ENCODE data around the gene IL20.

The IL20 gene

DNA sequence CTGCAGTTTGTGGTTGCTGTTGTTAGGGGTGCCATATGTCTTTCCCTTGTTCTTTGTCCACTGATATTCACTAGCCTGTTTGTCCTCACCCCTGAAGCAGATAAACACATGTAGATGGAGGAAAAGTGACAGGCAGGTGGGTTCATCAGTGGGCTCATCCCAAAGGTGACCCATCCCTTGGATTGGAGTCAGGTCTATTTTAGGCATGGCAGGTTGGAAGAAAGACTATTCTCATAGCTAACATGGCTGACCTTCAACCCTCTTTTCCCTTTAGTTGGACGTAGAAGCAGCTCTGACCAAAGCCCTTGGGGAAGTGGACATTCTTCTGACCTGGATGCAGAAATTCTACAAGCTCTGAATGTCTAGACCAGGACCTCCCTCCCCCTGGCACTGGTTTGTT is 37.3 kb downstream of the IL20 start:
- no peak for DNase-seq (ENCODE audit: low read depth in 2 of 2)

DNA sequence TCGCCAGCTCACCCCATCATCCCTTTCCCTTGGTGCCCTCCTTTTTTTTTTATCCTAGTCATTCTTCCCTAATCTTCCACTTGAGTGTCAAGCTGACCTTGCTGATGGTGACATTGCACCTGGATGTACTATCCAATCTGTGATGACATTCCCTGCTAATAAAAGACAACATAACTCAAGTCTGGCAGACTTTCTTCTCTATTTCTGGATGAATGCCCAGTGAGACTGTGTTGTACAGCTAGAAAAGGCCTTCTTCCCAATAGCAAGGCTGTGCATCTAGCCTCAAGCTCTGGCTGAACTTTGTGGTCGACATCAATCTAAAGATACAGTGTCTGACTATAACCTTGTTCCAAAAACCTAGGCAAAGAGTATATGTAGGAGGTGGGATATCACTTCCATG is 38.3 kb downstream of the IL20 start:
- DNase-seq (ENCODE audit: low read depth in 2 of 2), result no peak

GRCh38 chr1:206904423-206905142 is 39.2 kb downstream of the IL20 start:
- DNase-seq (ENCODE audit: low read depth in 2 of 2), result no peak

DNA sequence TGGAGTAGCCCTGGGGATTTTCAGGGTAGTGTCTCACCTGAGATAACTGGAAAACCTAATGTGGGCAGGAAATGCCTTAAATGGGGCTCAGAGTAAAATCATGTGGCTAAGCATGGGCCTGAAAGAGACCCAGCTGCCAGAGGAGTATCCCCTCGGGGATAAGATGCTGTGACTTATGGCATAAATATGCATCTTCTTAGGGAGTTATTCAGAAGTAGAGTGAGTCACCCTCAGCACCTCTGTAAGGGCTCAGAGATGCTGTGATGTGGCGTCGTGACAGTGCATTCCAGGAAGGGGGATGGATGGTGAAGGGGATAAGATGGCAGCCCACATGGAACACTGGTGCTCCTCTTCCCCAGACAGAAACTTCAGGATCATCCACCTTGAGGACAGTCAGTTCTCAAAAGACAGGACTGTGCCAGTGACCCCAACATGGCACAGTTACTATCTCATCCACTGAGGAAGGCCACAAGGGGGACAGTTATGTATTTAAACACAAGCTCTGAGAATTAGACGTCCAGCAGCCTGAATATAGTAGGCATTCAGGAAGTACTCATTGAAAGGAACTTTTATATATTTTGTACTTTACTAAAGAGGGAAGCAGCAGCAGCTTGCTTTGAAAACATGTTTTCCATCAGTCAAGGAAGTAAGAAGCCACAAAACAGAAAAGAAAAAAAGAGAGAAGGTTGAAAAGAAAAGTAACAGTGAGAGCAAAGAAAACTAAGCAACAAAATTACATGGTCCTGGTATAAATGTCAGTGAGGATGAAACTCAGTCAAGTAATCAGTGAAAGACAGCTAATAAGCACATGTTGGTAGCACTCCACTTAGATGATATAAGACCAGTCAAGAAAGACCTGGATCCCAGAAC is 40.1 kb downstream of the IL20 start:
- peak in 1 of 2 donors; percentile 24 for DNase-seq (ENCODE audit: low read depth in 2 of 2)

DNA sequence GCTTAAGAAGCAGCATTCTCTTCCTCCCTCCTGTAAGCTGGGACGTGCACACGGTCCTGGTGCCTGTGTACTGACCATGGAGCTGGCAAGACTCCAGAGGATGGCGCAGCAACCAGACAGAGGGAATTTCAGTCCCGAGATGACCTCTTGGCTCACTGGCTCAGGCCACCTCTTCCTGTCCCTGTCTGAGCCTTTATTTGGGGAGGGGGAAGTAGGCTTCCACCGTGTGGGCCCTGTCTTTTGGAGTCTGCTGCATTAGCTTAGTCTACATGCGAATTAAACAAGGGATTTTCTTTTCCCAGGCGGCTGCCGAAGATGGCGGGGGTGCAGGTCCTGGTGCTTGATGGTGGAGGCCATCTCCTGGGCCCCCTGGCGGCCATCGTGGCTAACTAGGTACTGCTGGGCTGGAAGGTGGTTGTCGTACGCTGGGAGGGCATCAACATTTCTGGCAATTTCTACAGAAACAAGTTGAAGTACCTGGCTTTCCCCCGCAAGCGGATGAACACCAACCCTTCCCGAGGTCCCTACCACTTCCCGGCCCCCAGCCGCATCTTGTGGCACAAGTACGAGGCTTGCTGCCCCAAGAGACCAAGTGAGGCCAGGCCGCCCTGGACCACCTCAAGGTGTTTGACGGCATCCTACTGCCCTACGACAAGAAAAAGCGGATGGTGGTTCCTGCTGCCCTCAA is 42.0 kb downstream of the IL20 start:
- DNase-seq (ENCODE audit: low read depth in 2 of 2), result no peak

GRCh38 chr1:206908038-206908437 is 42.6 kb downstream of the IL20 start:
- DNase-seq (ENCODE audit: low read depth in 2 of 2), result no peak

DNA sequence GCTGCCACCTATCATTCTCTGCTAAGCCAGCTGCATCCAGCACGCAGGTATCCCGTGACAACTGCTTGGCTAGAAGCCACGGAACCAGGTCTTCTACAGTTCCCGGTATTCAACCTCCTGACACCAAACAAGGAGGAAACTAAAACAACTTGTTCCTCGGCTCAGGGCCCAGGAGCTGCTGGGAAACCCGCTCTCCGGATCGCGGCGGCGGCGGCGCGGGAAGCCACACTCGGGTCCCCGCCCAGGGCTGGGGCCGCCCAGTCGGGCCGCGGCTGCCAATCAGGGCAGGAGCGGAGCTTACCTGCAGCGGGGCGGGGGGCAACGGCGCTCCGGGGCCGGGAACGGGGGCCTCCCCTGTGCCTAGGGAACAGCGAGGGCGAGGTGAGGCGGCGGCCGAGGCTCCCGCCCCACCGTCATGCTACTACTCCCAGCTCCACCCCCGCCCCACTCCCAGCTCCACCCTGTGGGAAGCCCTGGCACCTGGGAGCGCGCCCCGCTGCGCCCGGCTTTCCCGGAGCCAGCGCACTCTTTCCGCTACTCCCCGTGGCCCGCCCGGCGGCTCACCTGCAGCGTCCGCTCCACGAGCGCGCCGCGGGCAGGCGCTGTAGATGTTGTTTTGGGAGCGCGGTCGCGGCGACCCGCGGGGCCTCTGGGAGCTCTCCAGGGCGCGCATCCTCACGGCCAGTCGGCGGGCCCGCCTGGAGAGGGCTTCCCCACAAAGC is 43.9 kb downstream of the IL20 start:
- no peak for DNase-seq (ENCODE audit: low read depth in 2 of 2)

DNA sequence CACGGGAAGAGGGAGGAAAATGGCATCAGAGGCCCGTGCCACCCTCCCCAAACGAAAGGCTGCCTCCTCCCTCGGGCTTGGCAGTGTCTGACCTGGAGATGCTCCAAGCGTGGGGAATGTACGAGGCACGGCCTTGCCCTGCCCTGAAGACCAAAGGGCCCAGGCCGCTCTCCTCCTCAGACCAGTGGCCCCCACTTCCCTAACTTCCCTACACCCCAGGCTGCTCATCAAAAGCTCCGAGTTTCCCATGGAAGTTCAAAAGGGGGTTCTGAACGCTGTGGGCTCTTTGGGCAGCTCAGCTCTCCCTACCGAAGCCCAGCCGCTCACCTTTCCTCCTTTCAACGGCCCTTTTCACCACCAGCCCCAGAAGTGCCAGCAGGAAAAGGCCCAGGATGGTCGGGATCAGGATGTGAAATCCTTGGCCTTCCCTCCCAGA is 44.5 kb downstream of the IL20 start:
- no peak for DNase-seq (ENCODE audit: low read depth in 2 of 2)

DNA sequence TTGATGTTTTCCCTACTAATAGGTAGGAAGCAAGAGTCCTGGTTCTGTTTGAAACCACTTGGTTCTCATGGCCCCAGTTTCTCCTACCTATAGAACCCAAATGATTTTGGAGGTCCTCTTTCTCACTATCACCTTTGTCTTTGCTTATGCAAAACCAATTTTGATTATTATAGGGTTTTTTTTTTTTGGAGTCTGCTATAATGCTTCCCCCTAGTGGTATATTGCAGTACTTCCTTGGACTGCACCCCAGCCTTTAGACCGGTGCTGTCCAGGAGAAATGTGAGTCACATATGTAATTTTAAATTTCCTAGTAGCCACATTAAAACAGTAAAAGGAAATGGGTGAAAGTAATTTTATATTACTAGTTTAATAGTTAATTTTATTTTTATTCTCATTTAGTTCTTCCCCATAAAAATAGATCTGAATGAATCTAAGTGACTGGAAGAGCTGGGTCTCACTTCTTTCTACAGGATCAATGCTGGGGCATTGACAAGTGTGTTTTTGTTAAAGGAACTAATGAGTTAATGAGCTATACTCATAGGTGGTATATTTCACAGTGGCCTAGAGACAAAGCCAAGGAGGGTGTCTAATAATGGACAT is 45.7 kb downstream of the IL20 start:
- DNase-seq (ENCODE audit: low read depth in 2 of 2), result no peak

- no peak for DNase-seq (ENCODE audit: low read depth in 2 of 2)
Observed at GRCh38 chr1:206912445-206913095, 47.1 kb downstream of the IL20 start.

- DNase-seq (ENCODE audit: low read depth in 2 of 2), result no peak
Observed at GRCh38 chr1:206913766-206914537, 48.5 kb downstream of the IL20 start.

DNA sequence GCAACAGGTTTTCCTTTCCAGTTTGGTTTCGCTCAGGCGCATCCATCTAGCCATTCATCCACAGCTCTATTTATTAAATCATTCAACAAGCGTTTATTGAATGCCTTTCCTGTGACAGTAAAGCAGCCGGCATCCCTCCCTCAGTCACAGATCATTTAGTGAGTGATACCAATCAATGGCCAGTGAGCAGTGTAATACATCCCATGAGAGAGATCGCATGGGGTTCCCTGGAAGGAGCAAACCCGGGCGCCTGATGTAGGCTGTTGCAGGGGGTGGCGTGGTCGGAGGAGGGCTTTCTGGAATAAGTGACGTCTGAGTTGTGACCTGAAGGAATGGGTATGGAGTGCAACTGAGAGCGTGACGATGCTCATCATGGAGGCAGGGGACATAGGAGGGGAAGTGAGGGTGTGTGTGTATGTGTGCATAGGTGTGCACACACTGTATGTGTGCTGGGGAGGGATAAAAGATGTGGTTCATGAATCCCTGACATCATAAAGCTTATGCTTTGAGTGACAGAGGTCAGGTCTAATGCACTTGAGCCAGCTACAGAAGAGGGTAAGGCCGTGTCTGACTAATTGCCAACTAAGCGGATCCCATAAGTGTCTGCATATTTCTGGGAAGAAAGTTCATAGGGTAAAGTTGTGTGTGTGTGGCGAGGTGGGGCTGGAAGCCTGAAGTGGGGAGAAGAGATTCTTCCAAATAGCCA is 49.8 kb downstream of the IL20 start:
- no peak for DNase-seq (ENCODE audit: low read depth in 2 of 2)

DNA sequence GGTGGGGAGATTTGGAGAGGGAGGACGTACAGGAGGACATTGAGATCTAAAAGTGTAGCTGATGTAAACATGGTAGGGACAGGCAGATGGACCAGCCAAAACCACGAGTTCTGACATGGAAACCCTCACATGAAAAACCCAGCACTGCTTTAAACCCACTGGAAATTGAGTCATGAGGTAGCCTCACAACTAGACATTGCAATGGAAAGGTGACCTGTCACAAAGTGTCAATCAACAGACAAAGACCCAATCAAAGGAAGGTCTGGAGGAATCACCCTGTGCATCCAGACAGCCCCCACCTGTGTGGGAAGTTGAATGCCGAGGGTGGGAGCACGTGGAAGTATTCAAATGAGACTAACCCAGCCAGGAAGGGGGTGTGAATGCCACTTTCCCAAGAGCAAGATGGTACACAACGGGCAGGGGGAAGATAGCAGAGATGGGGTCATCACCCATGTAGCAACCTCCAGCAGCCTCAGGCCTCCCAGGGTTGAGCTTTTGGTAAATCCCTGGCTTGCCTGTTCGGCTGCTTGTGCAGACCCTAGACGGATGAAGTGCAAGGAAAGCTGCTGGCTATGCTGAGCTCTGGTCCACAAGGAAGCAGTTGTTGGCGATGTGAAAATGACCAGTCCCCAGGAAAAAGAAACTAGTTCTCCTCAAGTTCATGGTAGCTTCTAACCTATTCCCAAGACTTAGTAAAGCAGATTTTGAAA is 50.7 kb downstream of the IL20 start:
- DNase-seq (ENCODE audit: low read depth in 2 of 2), result no peak

GRCh38 chr1:206918076-206918475 is 52.7 kb downstream of the IL20 start:
- no peak for DNase-seq (ENCODE audit: low read depth in 2 of 2)
